Measurements from ENCODE around the gene CWH43.
"Not testable (repeated sequence)": the region's sequence is repeated elsewhere in the genome, so short reads cannot be mapped to it uniquely, and the experiment has no call there.

Gene CWH43

GRCh38 chr4:48974979-48975640 is 11.0 kb upstream of the CWH43 start:
- no peak for DNase-seq (ENCODE audit: extremely low read depth in 1 of 2, low read depth in 1 of 2)

GRCh38 chr4:48976041-48976440 is 10.0 kb upstream of the CWH43 start:
- DNase-seq (ENCODE audit: extremely low read depth in 1 of 2, low read depth in 1 of 2) = no peak

- no peak for DNase-seq (ENCODE audit: extremely low read depth in 1 of 2, low read depth in 1 of 2)
Observed at GRCh38 chr4:48979914-48980579, 6.0 kb upstream of the CWH43 start.

GRCh38 chr4:48984005-48984404 is 2.1 kb upstream of the CWH43 start:
- DNase-seq (ENCODE audit: extremely low read depth in 1 of 2, low read depth in 1 of 2) = not testable (repeated sequence)

- no peak for DNase-seq (ENCODE audit: extremely low read depth in 1 of 2, low read depth in 1 of 2)
Observed at GRCh38 chr4:48985602-48985975, 486 bp upstream of the CWH43 start.

GRCh38 chr4:48986654-48987164 is 634 bp downstream of the CWH43 start:
- DNase-seq (ENCODE audit: extremely low read depth in 1 of 2, low read depth in 1 of 2) = no peak

GRCh38 chr4:48989461-48990203 is 3.6 kb downstream of the CWH43 start:
- no peak for DNase-seq (ENCODE audit: extremely low read depth in 1 of 2, low read depth in 1 of 2)

- no peak for DNase-seq (ENCODE audit: extremely low read depth in 1 of 2, low read depth in 1 of 2)
Observed at GRCh38 chr4:48991357-48991756, 5.3 kb downstream of the CWH43 start.

- DNase-seq (ENCODE audit: extremely low read depth in 1 of 2, low read depth in 1 of 2) = no peak
Observed at GRCh38 chr4:48997962-48998361, 11.9 kb downstream of the CWH43 start.

- no peak for DNase-seq (ENCODE audit: extremely low read depth in 1 of 2, low read depth in 1 of 2)
Observed at GRCh38 chr4:48998440-48998839, 12.4 kb downstream of the CWH43 start.

- no peak for DNase-seq (ENCODE audit: extremely low read depth in 1 of 2, low read depth in 1 of 2)
Observed at GRCh38 chr4:49000806-49001205, 14.7 kb downstream of the CWH43 start.

GRCh38 chr4:49002931-49003330 is 16.9 kb downstream of the CWH43 start:
- no peak for DNase-seq (ENCODE audit: extremely low read depth in 1 of 2, low read depth in 1 of 2)

- DNase-seq (ENCODE audit: extremely low read depth in 1 of 2, low read depth in 1 of 2) = no peak
Observed at GRCh38 chr4:49018718-49019295, 32.7 kb downstream of the CWH43 start.

GRCh38 chr4:49032440-49033161 is 46.5 kb downstream of the CWH43 start:
- no peak for DNase-seq (ENCODE audit: extremely low read depth in 1 of 2, low read depth in 1 of 2)

- DNase-seq (ENCODE audit: extremely low read depth in 1 of 2, low read depth in 1 of 2) = no peak
Observed at GRCh38 chr4:49036528-49036927, 50.5 kb downstream of the CWH43 start.

GRCh38 chr4:49044270-49044669 is 58.2 kb downstream of the CWH43 start:
- DNase-seq (ENCODE audit: extremely low read depth in 1 of 2, low read depth in 1 of 2) = no peak

GRCh38 chr4:49058306-49058705 is 72.2 kb downstream of the CWH43 start:
- DNase-seq (ENCODE audit: extremely low read depth in 1 of 2, low read depth in 1 of 2) = no peak

GRCh38 chr4:49063670-49064069 is 77.6 kb downstream of the CWH43 start:
- no peak for DNase-seq (ENCODE audit: extremely low read depth in 1 of 2, low read depth in 1 of 2)

GRCh38 chr4:49072196-49072595 is 86.1 kb downstream of the CWH43 start:
- not testable (repeated sequence) for DNase-seq (ENCODE audit: extremely low read depth in 1 of 2, low read depth in 1 of 2)

GRCh38 chr4:49091883-49092282 is 105.8 kb downstream of the CWH43 start:
- not testable (repeated sequence) for DNase-seq (ENCODE audit: extremely low read depth in 1 of 2, low read depth in 1 of 2)
